Body of pancreas (tissue), 4 donors: ENCODE measurements around the gene KLF17. TPM values are rescaled to one million over a fixed set of nuclear protein-coding genes. Genes with fewer than 3 reads are reported as not detected.

Experiments used
- ATAC-seq: fragments of 150-250 bp; one replicate; pipeline ENCODE4 v1.9.1; 2016
- DNase-seq, 4 donors: peaks; one replicate each; pipeline ENCODE4 v3.0.0-alpha.2; 2019
- H3K27ac ChIP-seq, 4 donors: fragments of 200-600 bp; sonication (generic); 1 replicate in 3 of 4; 2 replicates in 1 of 4; pipeline versions ENCODE4 v1.5.1 to v1.6.1; 2016 to 2019; ENCODE audit warnings: mild to moderate bottlenecking in 1 of 4, mixed read lengths in 1 of 4, moderate library complexity in 1 of 4
- H3K27me3 ChIP-seq, 2 donors: fragments of 200-600 bp; sonication (generic); one replicate each; pipeline ENCODE4 v1.6.0; 2016; ENCODE audit warnings: mild to moderate bottlenecking in 1 of 2
- H3K36me3 ChIP-seq, 2 donors: fragments of 200-600 bp; sonication (generic); replicated peaks in 1 of 2; 2 replicates each; pipeline ENCODE4 v1.5.1; 2016; ENCODE audit warnings: low read depth in 2 of 2; ENCODE audit not compliant: insufficient read depth in 1 of 2
- H3K4me1 ChIP-seq: fragments of 200-600 bp; sonication (generic); one replicate; pipeline ENCODE4 v1.6.0; 2016
- H3K4me3 ChIP-seq, 2 donors: fragments of 200-600 bp; sonication (generic); 1 replicate in 1 of 2; 2 replicates in 1 of 2; pipeline ENCODE4 v1.5.1; 2016 to 2019
- H3K9me3 ChIP-seq, 3 donors: fragments of 200-600 bp; sonication (generic); 1 replicate in 2 of 3; 2 replicates in 1 of 3; pipeline ENCODE4 v1.5.1; 2016
- CTCF ChIP-seq, 7 experiments: fragments of 450-650 bp in 4 of 7; fragments of 200-600 bp in 3 of 7; sonication (generic) in 3 of 7; IDR thresholded peaks; one replicate each; pipeline ENCODE4 v1.5.1; 2016 to 2019; ENCODE audit warnings: antibody characterized with exemption in 7 of 7
- POLR2A ChIP-seq, 3 donors: fragments of 450-650 bp; IDR thresholded peaks; one replicate each; pipeline ENCODE4 v1.6.1; 2016; ENCODE audit warnings: antibody characterized with exemption in 3 of 3, mild to moderate bottlenecking in 2 of 3
- WGBS, 2 donors: methylation state at CpG; one replicate each; pipeline ENCODE4 v1.1.5; 2017; 5-methylcytosine and 5-hydroxymethylcytosine counted together
- intact Hi-C: fragments of 100-400 bp; cut with DNase I; formaldehyde crosslinking; loops from one replicate; pipeline ENCODE4 v1.15.1; 2023
- small RNA-seq: library from RNA; depleted of rRNA; stranded (forward); fragments of <200 nt; gene quantifications from one replicate; pipeline ENCODE3, GENCODE V24; 2016
- total RNA-seq, 2 donors: library from RNA; depleted of rRNA; stranded (reverse); fragments of >200 nt; gene quantifications; one replicate each; pipeline ENCODE4 v1.1.0, GENCODE V29; 2016

KLF17 gene
- total RNA-seq, 2 donors from 2014 or later: not detected

- intact Hi-C loops: no loop called here
- ATAC-seq (no peak), DNase-seq (no peak)
- H3K4me3 ChIP-seq: no peak overlapping the region
- no peaks in the 10 kb centered on the region for H3K4me1 ChIP-seq
- no peak overlapping the region for H3K27ac ChIP-seq
- H3K27me3 ChIP-seq: no peaks in the 10 kb centered on the region
- no peaks in the 10 kb centered on the region for H3K36me3 ChIP-seq
- 56 to 69% methylated on average over 1 of the region's 1 CpG for WGBS, 2 donors
- TF ChIP-seq POLR2A (IDR thresholded peaks at IDR 0.05): no peak
- no peak for TF ChIP-seq CTCF (IDR thresholded peaks at IDR 0.05)
- H3K9me3 ChIP-seq: peaks cover 0 to 10% (median 0%) of the 10 kb centered on the region in 3 donors
Measured at GRCh38 chr1:44174630-44175029, 56.0 kb downstream of the KLF17 start.

Small RNA genes lying within 50 kb of the gene (small RNA-seq; reads per million reads assigned to genes)
- gene AL035417.1 (not detected), gene OOSP1P1 (not detected), gene RF00019 (not detected), gene RN7SL479P (not detected)

Other genes starting within 250 kb of the KLF17 start
- 10 to 100 TPM in 1 of 2 donors, 1 to 10 TPM in 1; 1.3 to 12.5 TPM for gene ARTN, start 185.0 kb upstream of the KLF17 start, total RNA-seq
- gene IPO13, start 171.9 kb upstream of the KLF17 start, total RNA-seq: 10 to 100 TPM; 10.4 to 29.3 TPM
- 10 to 100 TPM; 25.4 to 35.3 TPM for gene DPH2, start 148.8 kb upstream of the KLF17 start, total RNA-seq
- 100 to 1,000 TPM in 1 of 2 donors, 10 to 100 TPM in 1; 73.5 to 103 TPM for gene ATP6V0B, start 143.9 kb upstream of the KLF17 start, total RNA-seq
- 10 to 100 TPM; 18.2 to 29.3 TPM for gene B4GALT2, start 139.6 kb upstream of the KLF17 start, total RNA-seq
- 10 to 100 TPM in 1 of 2 donors, 1 to 10 TPM in 1; 6.7 to 21.1 TPM for gene CCDC24, start 127.2 kb upstream of the KLF17 start, total RNA-seq
- gene SLC6A9, start 87.4 kb upstream of the KLF17 start, total RNA-seq: 1 to 10 TPM; 2.3 to 4.6 TPM
- gene KLF18, start 22.8 kb downstream of the KLF17 start, total RNA-seq: not detected
- 10 to 100 TPM; 39.2 to 93.3 TPM for gene DMAP1, start 94.7 kb downstream of the KLF17 start, total RNA-seq
- 10 to 100 TPM; 17.4 to 59.7 TPM for gene ERI3, start 236.4 kb downstream of the KLF17 start, total RNA-seq